ENCODE measurements around the gene PPIP5K1. TPM values are rescaled to one million over a fixed set of nuclear protein-coding genes. Genes with fewer than 3 reads are reported as not detected.
"Not testable (repeated sequence)": the region's sequence is repeated elsewhere in the genome, so short reads cannot be mapped to it uniquely, and the experiment has no call there.

The PPIP5K1 gene
- total RNA-seq, 1 experiment from 2014 or later = 50.9 TPM

DNA sequence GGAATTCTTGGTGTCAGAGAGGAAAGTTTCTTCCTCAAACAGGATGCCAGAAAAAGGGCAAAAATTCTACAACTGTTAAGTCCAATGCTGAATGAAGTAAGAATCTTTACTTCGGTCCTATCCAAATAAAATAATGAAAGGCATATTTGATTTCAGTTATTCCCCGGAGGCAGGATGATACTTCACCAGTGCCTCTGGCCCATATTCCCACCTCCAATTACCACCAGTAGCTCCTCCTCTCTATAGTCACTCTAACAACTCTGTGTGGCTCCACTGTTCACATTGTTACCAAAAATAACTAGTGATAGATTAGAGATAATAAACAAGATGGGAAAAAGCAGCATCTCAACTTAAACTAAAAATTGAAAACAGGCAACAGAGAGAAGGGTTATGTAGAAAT lies 51.9 kb downstream of the PPIP5K1 start:
- intact Hi-C loops (cut with micrococcal nuclease; ENCODE audit: unreplicated experiment) = no loop called here

DNA sequence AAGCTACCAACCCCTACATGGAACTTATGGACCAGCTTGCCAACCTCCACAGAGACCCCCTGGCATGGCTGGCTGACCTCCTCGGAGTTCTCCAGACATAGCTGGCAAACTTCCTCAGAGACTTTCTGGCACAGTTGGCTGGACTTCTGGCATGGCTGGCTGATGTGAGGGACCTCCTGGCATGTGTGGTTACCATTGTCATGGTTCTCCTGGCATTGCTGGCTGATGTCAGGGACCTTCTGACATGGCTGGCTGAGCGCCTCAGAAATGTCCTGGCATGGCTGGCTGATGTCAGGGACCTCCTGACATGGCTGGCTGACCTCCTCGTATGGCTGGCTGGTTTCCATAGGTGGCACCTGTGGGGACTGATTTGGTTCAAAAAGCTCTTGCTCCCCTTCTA lies 55.1 kb downstream of the PPIP5K1 start:
- ChIA-PET CTCF (no interaction called here), POLR2A (ENCODE audit: unreplicated experiment) (no interaction called here)
- H3K9me3 ChIP-seq (ENCODE audit: insufficient read depth, low read depth) = no peaks in the 10 kb centered on the region
- H3K79me2 ChIP-seq (ENCODE audit: low read depth) = no peaks in the 10 kb centered on the region
- TF ChIP-seq, protein P1, sequence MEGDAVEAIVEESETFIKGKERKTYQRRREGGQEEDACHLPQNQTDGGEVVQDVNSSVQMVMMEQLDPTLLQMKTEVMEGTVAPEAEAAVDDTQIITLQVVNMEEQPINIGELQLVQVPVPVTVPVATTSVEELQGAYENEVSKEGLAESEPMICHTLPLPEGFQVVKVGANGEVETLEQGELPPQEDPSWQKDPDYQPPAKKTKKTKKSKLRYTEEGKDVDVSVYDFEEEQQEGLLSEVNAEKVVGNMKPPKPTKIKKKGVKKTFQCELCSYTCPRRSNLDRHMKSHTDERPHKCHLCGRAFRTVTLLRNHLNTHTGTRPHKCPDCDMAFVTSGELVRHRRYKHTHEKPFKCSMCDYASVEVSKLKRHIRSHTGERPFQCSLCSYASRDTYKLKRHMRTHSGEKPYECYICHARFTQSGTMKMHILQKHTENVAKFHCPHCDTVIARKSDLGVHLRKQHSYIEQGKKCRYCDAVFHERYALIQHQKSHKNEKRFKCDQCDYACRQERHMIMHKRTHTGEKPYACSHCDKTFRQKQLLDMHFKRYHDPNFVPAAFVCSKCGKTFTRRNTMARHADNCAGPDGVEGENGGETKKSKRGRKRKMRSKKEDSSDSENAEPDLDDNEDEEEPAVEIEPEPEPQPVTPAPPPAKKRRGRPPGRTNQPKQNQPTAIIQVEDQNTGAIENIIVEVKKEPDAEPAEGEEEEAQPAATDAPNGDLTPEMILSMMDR (conservative IDR thresholded peaks at IDR 0.05) = no peak
- no peak for TF ChIP-seq EZH2 (IDR thresholded peaks at IDR 0.05; ENCODE audit: low read depth)
- no peaks in the 10 kb centered on the region for H3K27me3 ChIP-seq (ENCODE audit: insufficient read depth, low read depth)
- H3K4me1 ChIP-seq (replicated peaks; ENCODE audit: insufficient read depth) = no peaks in the 10 kb centered on the region
- no peaks in the 10 kb centered on the region for H3K9me2 ChIP-seq (ENCODE audit: insufficient read depth)
- BruUV-seq (replicated peaks) = no TSS peak
- no peak overlapping the region for H3K27ac ChIP-seq
- no peaks in the 10 kb centered on the region for H4K20me1 ChIP-seq (ENCODE audit: insufficient read depth)
- no peak overlapping the region for H3K4me3 ChIP-seq
- intact Hi-C loops (cut with micrococcal nuclease; ENCODE audit: unreplicated experiment) = no loop called here
- H2AFZ ChIP-seq = no peak overlapping the region
- no peak for DNase-seq
- H3K4me2 ChIP-seq = no peak overlapping the region
- no peaks in the 10 kb centered on the region for H3K36me3 ChIP-seq (ENCODE audit: low read depth)
- no peaks in the 10 kb centered on the region for H3F3A ChIP-seq (ENCODE audit: insufficient read depth, low read depth)

More for the DNA sequence above, 51.9 kb downstream of the PPIP5K1 start:
- BruUV-seq (replicated peaks) = no TSS peak
- CTCF ChIA-PET = no interaction called here
- H3F3A ChIP-seq (ENCODE audit: insufficient read depth, low read depth) = no peaks in the 10 kb centered on the region
- H3K9me3 ChIP-seq (ENCODE audit: insufficient read depth, low read depth) = no peaks in the 10 kb centered on the region
- H3K27me3 ChIP-seq (ENCODE audit: insufficient read depth, low read depth) = no peaks in the 10 kb centered on the region
- H3K36me3 ChIP-seq (ENCODE audit: low read depth) = no peaks in the 10 kb centered on the region
- TF ChIP-seq, protein P1 (conservative IDR thresholded peaks at IDR 0.05) = no peak
- no peak for TF ChIP-seq EZH2 (IDR thresholded peaks at IDR 0.05; ENCODE audit: low read depth)
- no peaks in the 10 kb centered on the region for H3K9me2 ChIP-seq (ENCODE audit: insufficient read depth)
- POLR2A ChIA-PET (ENCODE audit: unreplicated experiment) = no interaction called here
- H3K4me1 ChIP-seq (replicated peaks; ENCODE audit: insufficient read depth) = 0 out of 2 replicates have a peak, but pooled peaks cover 3% of the 10 kb centered on the region
- H3K4me2 ChIP-seq = no peak overlapping the region
- no peaks in the 10 kb centered on the region for H3K79me2 ChIP-seq (ENCODE audit: low read depth)
- DNase-seq = no peak
- H3K27ac ChIP-seq = no peak overlapping the region
- no peaks in the 10 kb centered on the region for H4K20me1 ChIP-seq (ENCODE audit: insufficient read depth)
- H2AFZ ChIP-seq = no peak overlapping the region
- no peak overlapping the region for H3K4me3 ChIP-seq

DNA sequence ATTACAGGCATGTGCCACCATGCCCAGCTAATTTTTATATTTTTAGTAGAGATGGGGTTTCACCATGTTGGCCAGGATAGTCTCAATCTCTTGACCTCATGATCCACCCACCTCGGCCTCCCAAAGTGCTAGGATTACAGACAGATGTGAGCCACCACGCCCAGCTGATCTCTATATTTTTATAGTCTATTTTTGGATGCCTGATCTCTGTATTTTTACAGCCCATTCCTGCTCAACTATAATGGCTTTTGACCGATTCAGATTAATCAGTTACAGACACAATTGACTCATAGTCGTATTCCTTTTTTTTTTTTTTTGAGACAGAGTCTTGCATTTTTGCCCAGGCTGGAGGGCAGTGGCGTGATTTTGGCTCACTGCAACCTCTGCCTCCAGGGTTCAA lies 57.2 kb downstream of the PPIP5K1 start:
- BruUV-seq (replicated peaks); H3K4me1 ChIP-seq (replicated peaks; ENCODE audit: insufficient read depth); H3K27ac ChIP-seq; H3F3A ChIP-seq (ENCODE audit: insufficient read depth, low read depth); H3K79me2 ChIP-seq (ENCODE audit: low read depth); DNase-seq; H2AFZ ChIP-seq; H3K36me3 ChIP-seq (ENCODE audit: low read depth); intact Hi-C loops (cut with micrococcal nuclease; ENCODE audit: unreplicated experiment); POLR2A ChIA-PET (ENCODE audit: unreplicated experiment); H3K4me3 ChIP-seq; CTCF ChIA-PET; H3K9me3 ChIP-seq (ENCODE audit: insufficient read depth, low read depth); H4K20me1 ChIP-seq (ENCODE audit: insufficient read depth); H3K9me2 ChIP-seq (ENCODE audit: insufficient read depth); H3K27me3 ChIP-seq (ENCODE audit: insufficient read depth, low read depth); H3K4me2 ChIP-seq: not testable (repeated sequence)

DNA sequence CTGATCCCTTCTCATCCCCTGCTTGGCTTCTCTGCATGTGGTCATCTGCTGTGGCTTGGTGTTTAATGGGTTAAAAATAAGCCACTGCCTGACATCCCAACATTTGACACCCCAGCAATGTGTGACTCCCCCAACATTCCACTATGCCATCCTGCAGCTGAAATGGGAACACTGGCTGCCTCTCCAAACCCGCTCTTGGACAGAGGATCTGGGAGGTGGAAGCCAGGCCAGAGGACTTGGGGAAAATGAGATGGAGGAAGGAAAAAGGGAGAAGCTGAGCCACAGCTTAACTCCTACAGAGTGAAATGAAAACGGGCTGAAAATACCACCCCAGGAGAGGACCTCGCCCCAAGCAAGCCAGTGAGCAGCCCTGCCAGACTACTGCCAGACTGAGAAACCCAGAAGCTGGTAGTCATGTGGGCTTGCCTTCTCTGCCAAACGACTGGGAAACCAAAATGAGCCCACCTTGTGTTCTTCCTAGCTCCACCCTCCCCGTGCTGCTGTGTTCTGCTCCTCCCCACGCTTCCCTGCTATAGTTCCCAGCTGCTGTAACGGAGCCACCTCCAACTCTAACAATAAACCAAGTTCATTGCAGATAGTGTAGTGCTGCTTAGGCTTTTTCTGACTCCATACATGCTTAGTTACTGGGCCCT lies 58.9 kb downstream of the PPIP5K1 start:
- Histone ChIP-seq H3K79me2 (ENCODE audit: low read depth) (no peaks in the 10 kb centered on the region), H3K27me3 (ENCODE audit: insufficient read depth, low read depth) (no peaks in the 10 kb centered on the region), H2AFZ (no peak overlapping the region), H3K36me3 (ENCODE audit: low read depth) (no peaks in the 10 kb centered on the region), H3K9me3 (ENCODE audit: insufficient read depth, low read depth) (no peaks in the 10 kb centered on the region), H4K20me1 (ENCODE audit: insufficient read depth) (no peaks in the 10 kb centered on the region), H3K4me2 (no peak overlapping the region), H3K9me2 (ENCODE audit: insufficient read depth) (no peaks in the 10 kb centered on the region), H3F3A (ENCODE audit: insufficient read depth, low read depth) (no peaks in the 10 kb centered on the region), H3K4me1 (replicated peaks; ENCODE audit: insufficient read depth) (no peaks in the 10 kb centered on the region), H3K4me3 (no peak overlapping the region), H3K27ac (no peak overlapping the region)
- intact Hi-C loops (cut with micrococcal nuclease; ENCODE audit: unreplicated experiment) = no loop called here
- DNase-seq = no peak
- TF ChIP-seq EZH2 (IDR thresholded peaks at IDR 0.05; ENCODE audit: low read depth) = no peak
- TF ChIP-seq, protein P1 (conservative IDR thresholded peaks at IDR 0.05) = no peak
- CTCF ChIA-PET = no interaction called here
- no TSS peak for BruUV-seq (replicated peaks)
- POLR2A ChIA-PET (ENCODE audit: unreplicated experiment) = no interaction called here
